ENCODE results near the gene EIF3L.
A peak's percentile ranks its signal among the peaks of the same experiment; 100 is the strongest.

EIF3L gene

DNA sequence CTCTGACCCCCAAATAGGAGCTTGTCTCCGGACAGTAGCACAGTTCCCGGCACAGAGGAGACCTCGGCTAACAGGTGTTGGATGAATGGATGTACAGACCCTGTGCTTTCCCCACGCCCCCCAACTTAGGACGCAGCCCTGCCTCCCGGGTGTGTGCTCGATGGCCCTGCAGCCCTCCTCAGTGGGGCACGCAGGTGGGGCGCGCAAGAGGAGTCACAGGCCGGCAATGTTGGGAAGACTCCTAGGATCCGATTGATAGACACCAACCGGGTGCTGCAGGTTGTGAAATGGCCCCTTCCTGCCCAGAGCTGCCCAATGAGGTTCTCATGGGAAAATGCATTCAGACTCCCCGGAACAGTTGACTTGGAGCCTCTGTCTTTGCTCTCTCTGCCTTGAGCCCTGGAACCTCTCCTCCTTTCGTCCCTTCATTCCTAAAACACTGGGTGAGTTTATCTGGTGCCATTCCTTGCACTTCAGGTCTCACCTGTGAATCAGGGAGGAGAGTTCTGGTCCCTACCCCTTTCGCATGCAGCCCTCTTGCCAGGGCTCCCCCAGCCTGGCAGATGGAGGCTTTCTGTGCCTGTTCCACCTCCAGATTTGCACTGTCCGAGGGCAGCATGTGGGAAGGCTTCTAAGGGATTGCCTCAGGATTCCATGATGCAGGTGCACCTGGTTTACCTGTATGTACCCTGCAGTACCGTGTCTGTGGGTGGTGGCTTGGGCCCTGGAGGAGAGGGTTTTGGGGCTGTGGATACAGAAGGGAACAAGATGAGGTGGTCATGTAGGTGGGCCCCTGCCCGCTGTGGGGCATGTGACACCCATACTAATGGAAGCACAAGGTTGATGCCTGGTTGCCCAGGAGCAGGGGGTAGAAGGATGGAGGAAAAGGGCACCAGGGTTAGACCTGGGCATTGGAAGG lies 58.1 kb downstream of the EIF3L start:
- Histone ChIP-seq H3K79me2 (peaks cover 6% of the 10 kb centered on the region), H3K27me3 (ENCODE audit: control insufficient read depth, insufficient read depth, low read length) (no peaks in the 10 kb centered on the region), H3K4me3 (ENCODE audit: low read depth, low read length) (peak overlapping the region; percentile 75), H2AFZ (peak overlapping the region; percentile 42), H3K9ac (peak overlapping the region; percentile 53), H3K4me2 (ENCODE audit: low read length) (peak overlapping the region; percentile 78), H3K36me3 (ENCODE audit: control insufficient read depth, insufficient read depth, low read length) (no peaks in the 10 kb centered on the region), H3K27ac (peak overlapping the region; percentile 76), H3K4me1 (peaks cover 9% of the 10 kb centered on the region), H3K9me3 (ENCODE audit: control insufficient read depth, low read length) (no peaks in the 10 kb centered on the region)
- no peak for TF ChIP-seq CTCF (IDR thresholded peaks at IDR 0.05)

- Histone ChIP-seq H3K27ac (peak overlapping the region; percentile 20), H3K27me3 (ENCODE audit: control insufficient read depth, insufficient read depth, low read length) (no peaks in the 10 kb centered on the region), H3K36me3 (ENCODE audit: control insufficient read depth, insufficient read depth, low read length) (no peaks in the 10 kb centered on the region), H3K79me2 (peaks cover 6% of the 10 kb centered on the region), H3K4me1 (peaks cover 9% of the 10 kb centered on the region), H3K4me3 (ENCODE audit: low read depth, low read length) (no peak overlapping the region), H3K4me2 (ENCODE audit: low read length) (no peak overlapping the region), H2AFZ (no peak overlapping the region), H3K9ac (no peak overlapping the region), H3K9me3 (ENCODE audit: control insufficient read depth, low read length) (no peaks in the 10 kb centered on the region)
- TF ChIP-seq CTCF (IDR thresholded peaks at IDR 0.05) = no peak
Measured at GRCh38 chr22:37909766-37910165, 60.5 kb downstream of the EIF3L start.

DNA sequence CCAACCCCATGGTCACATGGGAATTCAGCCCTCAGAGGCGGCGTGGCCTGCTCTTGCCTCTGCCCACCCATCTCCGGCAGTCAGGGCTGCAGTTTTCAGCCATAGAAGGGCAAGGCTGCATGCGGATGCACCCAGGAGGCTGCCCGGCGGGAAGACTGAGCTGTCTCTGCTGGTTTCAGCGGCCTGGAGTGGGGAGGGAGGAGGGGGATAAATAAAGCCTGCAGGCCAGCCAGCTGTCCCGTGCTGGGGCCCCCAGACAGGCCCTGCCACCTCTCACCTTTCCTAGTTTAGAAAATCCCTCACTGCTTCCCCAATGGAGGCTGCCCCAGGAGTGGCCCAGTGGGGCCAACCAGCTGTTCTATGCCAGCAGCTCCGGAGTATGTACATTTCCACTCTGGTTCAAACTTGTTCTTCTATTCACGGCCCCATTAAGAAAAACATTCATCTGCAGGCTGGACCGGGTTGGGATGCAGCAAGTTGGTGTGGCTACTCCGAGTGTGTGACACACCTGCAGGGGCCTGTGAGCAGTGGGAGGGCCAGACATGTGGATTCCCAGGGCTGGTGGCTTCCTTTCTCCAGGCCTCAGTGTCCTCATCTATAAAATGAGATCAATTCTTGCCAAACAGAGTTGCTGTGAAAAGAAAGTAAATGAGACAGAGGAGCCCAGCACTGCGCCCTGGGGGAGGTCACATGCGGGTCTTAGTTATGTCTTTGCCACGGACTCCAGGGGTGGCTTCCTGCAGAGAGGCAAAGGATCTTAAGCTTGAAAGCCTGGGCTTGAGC lies 61.9 kb downstream of the EIF3L start:
- peaks cover 6% of the 10 kb centered on the region for H3K79me2 ChIP-seq
- H3K4me1 ChIP-seq = peaks cover 9% of the 10 kb centered on the region
- no peak overlapping the region for H3K9ac ChIP-seq
- no peaks in the 10 kb centered on the region for H3K36me3 ChIP-seq (ENCODE audit: control insufficient read depth, insufficient read depth, low read length)
- H3K9me3 ChIP-seq (ENCODE audit: control insufficient read depth, low read length) = no peaks in the 10 kb centered on the region
- H2AFZ ChIP-seq = no peak overlapping the region
- H3K4me3 ChIP-seq (ENCODE audit: low read depth, low read length) = no peak overlapping the region
- H3K27ac ChIP-seq = peak overlapping the region; percentile 51
- no peak overlapping the region for H3K4me2 ChIP-seq (ENCODE audit: low read length)
- no peaks in the 10 kb centered on the region for H3K27me3 ChIP-seq (ENCODE audit: control insufficient read depth, insufficient read depth, low read length)
- TF ChIP-seq CTCF (IDR thresholded peaks at IDR 0.05) = no peak

- Histone ChIP-seq H3K9me3 (ENCODE audit: control insufficient read depth, low read length) (no peaks in the 10 kb centered on the region), H2AFZ (no peak overlapping the region), H3K79me2 (peaks cover 5% of the 10 kb centered on the region), H3K36me3 (ENCODE audit: control insufficient read depth, insufficient read depth, low read length) (no peaks in the 10 kb centered on the region), H3K4me3 (ENCODE audit: low read depth, low read length) (no peak overlapping the region), H3K9ac (no peak overlapping the region), H3K27ac (no peak overlapping the region), H3K27me3 (ENCODE audit: control insufficient read depth, insufficient read depth, low read length) (no peaks in the 10 kb centered on the region), H3K4me2 (ENCODE audit: low read length) (no peak overlapping the region), H3K4me1 (peaks cover 9% of the 10 kb centered on the region)
- no peak for TF ChIP-seq CTCF (IDR thresholded peaks at IDR 0.05)
Measured at GRCh38 chr22:37911697-37912096, 62.5 kb downstream of the EIF3L start.

All from parathyroid adenoma (tissue), 2 donors.